ENCODE measurements around the gene KCNK4.

- TF ChIP-seq CTCF (IDR thresholded peaks at IDR 0.05), result no peak
- TF ChIP-seq POLR2A (IDR thresholded peaks at IDR 0.05), result no peak
These were observed 39.4 kb upstream of the KCNK4 start for GRCh38 chr11:64251753-64252002.

Data from adrenal gland (tissue), 5 donors.